Measurements from ENCODE around the gene SLC7A10. TPM values are rescaled to one million over a fixed set of nuclear protein-coding genes. Genes with fewer than 3 reads are reported as not detected.
"Not testable (repeated sequence)": the region's sequence is repeated elsewhere in the genome, so short reads cannot be mapped to it uniquely, and the experiment has no call there.

SLC7A10 gene
- total RNA-seq, 1 donor from 2014 or later: not detected

DNA sequence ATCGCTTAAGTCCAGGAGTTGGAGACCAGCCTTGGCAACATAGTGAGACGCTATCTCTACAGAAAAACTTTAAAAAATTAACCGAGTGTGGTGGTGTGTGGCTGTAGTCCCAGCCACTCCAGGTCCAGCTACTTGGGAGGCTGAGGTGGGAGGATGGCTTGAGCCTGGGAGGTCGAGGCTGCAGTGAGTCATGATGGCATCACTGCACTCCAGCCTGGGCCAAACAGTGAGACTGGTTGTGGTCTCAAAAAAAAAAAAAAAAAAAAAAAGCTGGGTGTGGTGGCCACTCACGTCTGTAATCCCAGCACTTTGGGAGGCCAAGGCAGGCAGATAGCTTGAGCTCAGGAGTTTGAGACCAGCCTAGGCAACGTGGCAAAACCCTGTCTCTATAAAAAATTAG lies 59.6 kb downstream of the SLC7A10 start:
- intact Hi-C loops (cut with DNase I); DNase-seq (ENCODE audit: low spot score): not testable (repeated sequence)

DNA sequence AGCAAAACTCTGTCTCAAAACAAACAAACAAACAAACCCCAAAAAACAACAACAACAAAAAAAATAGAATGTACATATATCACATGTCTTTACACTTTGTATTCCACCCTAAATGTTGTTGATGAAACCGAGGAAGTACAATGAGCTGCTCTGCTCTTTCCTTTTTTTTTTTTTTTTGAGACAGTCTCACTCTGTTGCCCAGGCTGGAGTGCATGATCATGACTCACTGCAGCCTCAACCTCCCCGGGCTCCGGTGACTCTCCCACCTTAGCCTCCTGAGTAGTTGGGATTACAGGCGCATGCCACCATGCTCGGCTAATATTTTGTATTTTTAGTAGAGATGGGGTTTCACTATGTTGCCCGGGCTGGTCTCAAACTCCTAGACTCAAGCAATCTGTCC lies 62.2 kb downstream of the SLC7A10 start:
- intact Hi-C loops (cut with DNase I): no loop called here
- DNase-seq (ENCODE audit: low spot score): no peak

DNA sequence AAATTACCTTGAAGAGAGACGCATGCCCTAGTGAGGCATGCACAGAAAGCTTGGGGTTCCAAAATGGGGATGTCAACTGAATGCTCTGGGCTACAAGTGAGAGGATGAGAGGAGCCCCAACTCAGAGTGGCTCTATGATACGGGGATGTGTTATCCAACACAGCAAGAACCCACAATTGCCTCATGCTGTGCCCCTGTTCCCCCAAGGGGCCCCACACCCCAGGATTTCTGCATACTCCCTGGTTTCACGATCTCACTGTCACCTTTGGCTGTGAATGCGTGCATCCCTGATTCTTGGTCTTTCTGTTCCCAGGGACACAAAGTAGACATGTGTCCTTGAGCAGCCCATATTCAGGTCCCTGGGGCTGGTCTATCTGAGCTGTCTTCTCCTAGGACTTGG lies 64.4 kb downstream of the SLC7A10 start:
- intact Hi-C loops (cut with DNase I): no loop called here
- DNase-seq (ENCODE audit: low spot score): no peak

DNA sequence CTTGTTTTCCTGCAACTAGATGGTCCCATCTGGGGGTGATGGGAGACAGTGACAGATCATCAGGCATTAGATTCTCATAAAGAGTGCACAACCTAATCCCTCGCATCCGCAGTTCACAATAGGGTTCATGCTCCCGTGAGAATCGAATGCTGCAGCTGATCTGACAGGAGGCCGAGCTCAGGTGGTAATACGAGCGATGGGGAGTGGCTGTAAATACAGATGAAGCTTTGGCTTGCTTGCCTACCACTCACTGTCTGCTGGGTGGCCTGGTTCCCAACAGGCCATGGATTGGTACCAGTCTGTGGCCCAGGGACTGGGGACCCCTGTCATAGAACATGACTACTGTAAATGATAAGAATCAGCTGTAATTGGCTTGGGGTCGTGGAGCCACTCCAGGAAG lies 65.8 kb downstream of the SLC7A10 start:
- intact Hi-C loops (cut with DNase I): no loop called here
- no peak for DNase-seq (ENCODE audit: low spot score)

DNA sequence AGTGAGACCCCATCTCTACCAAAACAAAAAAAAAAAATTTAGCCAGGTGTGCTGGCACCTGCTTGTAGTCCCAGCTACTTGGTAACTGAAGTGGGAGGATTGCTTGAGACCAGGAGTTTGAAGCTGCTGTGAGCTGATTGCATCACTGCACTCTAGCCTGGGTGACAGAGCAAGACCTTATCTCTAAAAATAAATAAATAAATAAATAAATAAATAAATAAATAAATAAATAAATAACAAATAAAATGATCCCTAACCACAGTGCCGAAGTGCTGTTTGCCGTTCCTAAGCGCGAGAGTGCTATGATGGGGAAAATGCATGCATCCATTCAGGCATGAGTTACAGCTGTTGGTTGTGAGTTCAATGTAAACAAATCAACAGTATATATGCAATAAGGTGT lies 66.5 kb downstream of the SLC7A10 start:
- DNase-seq (ENCODE audit: low spot score): no peak
- intact Hi-C loops (cut with DNase I): no loop called here

Other genes with a start within 250 kb of the SLC7A10 start
- gene RHPN2, start 161.0 kb downstream of the SLC7A10 start, total RNA-seq: 0.67 TPM
- gene GPATCH1, start 144.7 kb downstream of the SLC7A10 start, total RNA-seq: 5.2 TPM
- gene WDR88, start 93.7 kb downstream of the SLC7A10 start, total RNA-seq: not detected
- 22.4 TPM for gene LRP3, start 31.5 kb downstream of the SLC7A10 start, total RNA-seq
- gene CEBPA, start 76.7 kb upstream of the SLC7A10 start, total RNA-seq: 2.3 TPM
- gene CEBPG, start 147.9 kb upstream of the SLC7A10 start, total RNA-seq: 17.3 TPM